Endometrial microvascular endothelial cells (primary cell): ENCODE measurements around the gene RPA4. TPM values are rescaled to one million over a fixed set of nuclear protein-coding genes. Genes with fewer than 3 reads are reported as not detected.
"Not testable (repeated sequence)": the region's sequence is repeated elsewhere in the genome, so short reads cannot be mapped to it uniquely, and the experiment has no call there.

Experiments used
- in situ Hi-C: cut with HindIII; loops from 2 replicates; pipeline ENCODE4 v1.10.0; 2017; ENCODE audit warnings: low sequenced_read_pairs, low pct_unique_long_range_greater_than_20kb; ENCODE audit errors: inconsistent ontology term
- total RNA-seq: library from RNA; depleted of rRNA; stranded (reverse); fragments of >200 nt; gene quantifications from one replicate; pipeline ENCODE4 v1.2.3, GENCODE V29; 2015; ENCODE audit errors: inconsistent ontology term

The RPA4 gene
- total RNA-seq = 0.09 TPM

GRCh38 chrX:96883608-96884007, at the start of gene RPA4:
Gene RPA4, plus strand, starts transcription at chrX:96883908. Its CDS starts 403 bp downstream, at chrX:96884311.
- in situ Hi-C loops = no loop called here

GRCh38 chrX:96834137-96834536, 49.6 kb upstream of the RPA4 start:
- in situ Hi-C loops = no loop called here

- in situ Hi-C loops = no loop called here
These were observed 47.9 kb upstream of the RPA4 start for GRCh38 chrX:96835660-96836289.

- in situ Hi-C loops = no loop called here
These were observed 45.9 kb upstream of the RPA4 start for GRCh38 chrX:96837808-96838207.

GRCh38 chrX:96838537-96838936, 45.2 kb upstream of the RPA4 start:
- in situ Hi-C loops = no loop called here

- in situ Hi-C loops = no loop called here
These were observed 42.4 kb upstream of the RPA4 start for GRCh38 chrX:96841325-96841724.

GRCh38 chrX:96841866-96842265, 41.8 kb upstream of the RPA4 start:
- in situ Hi-C loops = not testable (repeated sequence)

GRCh38 chrX:96843566-96843965, 40.1 kb upstream of the RPA4 start:
- in situ Hi-C loops = no loop called here

GRCh38 chrX:96846841-96847240, 36.9 kb upstream of the RPA4 start:
- in situ Hi-C loops = no loop called here

GRCh38 chrX:96859422-96859821, 24.3 kb upstream of the RPA4 start:
- in situ Hi-C loops = not testable (repeated sequence)

- in situ Hi-C loops = no loop called here
These were observed 22.5 kb upstream of the RPA4 start for GRCh38 chrX:96861218-96861617.

- in situ Hi-C loops = no loop called here
These were observed 22.0 kb upstream of the RPA4 start for GRCh38 chrX:96861661-96862060.

GRCh38 chrX:96884027-96884426, 319 bp downstream of the RPA4 start:
- in situ Hi-C loops = no loop called here

GRCh38 chrX:96889726-96890125, 6.0 kb downstream of the RPA4 start:
- in situ Hi-C loops = no loop called here

- in situ Hi-C loops = no loop called here
These were observed 23.0 kb downstream of the RPA4 start for GRCh38 chrX:96906741-96907140.

- in situ Hi-C loops = no loop called here
These were observed 24.0 kb downstream of the RPA4 start for GRCh38 chrX:96907516-96908272.

GRCh38 chrX:96909291-96909690, 25.6 kb downstream of the RPA4 start:
- in situ Hi-C loops = no loop called here

- in situ Hi-C loops = no loop called here
These were observed 35.2 kb downstream of the RPA4 start for GRCh38 chrX:96918864-96919263.

- in situ Hi-C loops = no loop called here
These were observed 36.0 kb downstream of the RPA4 start for GRCh38 chrX:96919672-96920071.

- in situ Hi-C loops = no loop called here
These were observed 40.9 kb downstream of the RPA4 start for GRCh38 chrX:96924581-96924980.
